H9 (cell line): Measurements from ENCODE around the gene SHANK1. TPM values are rescaled to one million over a fixed set of nuclear protein-coding genes. Genes with fewer than 3 reads are reported as not detected.

Source experiments
- DNase-seq: peaks from one replicate; pipeline ENCODE4 v3.0.0-alpha.2; 2017
- H2AFZ ChIP-seq: one replicate; pipeline ENCODE4 v1.6.1; 2013; ENCODE audit warnings: mild to moderate bottlenecking, low read length, control low read depth, moderate library complexity
- H2AK5ac ChIP-seq: 2 replicates; pipeline ENCODE4 v1.6.1; 2013; ENCODE audit warnings: low read length, control low read depth, mixed read lengths; ENCODE audit not compliant: insufficient read length
- H2BK120ac ChIP-seq: one replicate; pipeline ENCODE4 v1.6.1; 2013; ENCODE audit warnings: low read depth, mild to moderate bottlenecking, low read length, control low read depth, inconsistent platforms; ENCODE audit not compliant: poor library complexity, severe bottlenecking
- H2BK12ac ChIP-seq: 2 replicates; pipeline ENCODE4 v1.6.1; 2013; ENCODE audit warnings: low read length, control low read depth, mixed read lengths, low read depth; ENCODE audit not compliant: insufficient read length
- H2BK15ac ChIP-seq: 2 replicates; pipeline ENCODE4 v1.6.1; 2013; ENCODE audit warnings: low read depth, low read length, control low read depth
- H2BK20ac ChIP-seq: one replicate; pipeline ENCODE4 v1.6.1; 2013; ENCODE audit warnings: low read depth, mild to moderate bottlenecking, low read length, control low read depth, inconsistent platforms; ENCODE audit not compliant: poor library complexity, severe bottlenecking
- H2BK5ac ChIP-seq: 2 replicates; pipeline ENCODE4 v1.6.1; 2013; ENCODE audit warnings: low read length, control low read depth, mixed read lengths; ENCODE audit not compliant: insufficient read length
- H3K14ac ChIP-seq: 2 replicates; pipeline ENCODE4 v1.6.1; 2013; ENCODE audit warnings: low read length, control low read depth; ENCODE audit not compliant: insufficient read depth
- H3K18ac ChIP-seq: 2 replicates; pipeline ENCODE4 v1.6.1; 2013; ENCODE audit warnings: low read depth, mild to moderate bottlenecking, mixed read lengths, low read length, control low read depth; ENCODE audit not compliant: insufficient read length
- H3K23ac ChIP-seq: 2 replicates; pipeline ENCODE4 v1.6.1; 2013; ENCODE audit warnings: low read length, control low read depth, mixed read lengths, low read depth; ENCODE audit not compliant: insufficient read length
- H3K23me2 ChIP-seq: 2 replicates; pipeline ENCODE4 v1.6.1; 2013; ENCODE audit warnings: low read depth, mild to moderate bottlenecking, mixed read lengths, low read length, control low read depth; ENCODE audit not compliant: insufficient read length, poor library complexity, severe bottlenecking
- H3K27ac ChIP-seq: 2 replicates; pipeline ENCODE4 v1.5.1; 2013; ENCODE audit warnings: low read length, control low read depth, mixed read lengths, low read depth; ENCODE audit not compliant: insufficient read length
- H3K27me3 ChIP-seq: 2 replicates; pipeline ENCODE4 v1.6.1; 2013; ENCODE audit warnings: low read length, control low read depth, inconsistent platforms; ENCODE audit not compliant: insufficient read depth
- H3K4ac ChIP-seq: 2 replicates; pipeline ENCODE4 v1.6.1; 2013; ENCODE audit warnings: low read depth, mild to moderate bottlenecking, control low read depth, inconsistent platforms, low read length, moderate library complexity
- H3K4me1 ChIP-seq: 2 replicates; pipeline ENCODE4 v1.6.1; 2013; ENCODE audit warnings: low read length, control low read depth, inconsistent platforms; ENCODE audit not compliant: insufficient read depth
- H3K4me2 ChIP-seq: 2 replicates; pipeline ENCODE4 v1.6.1; 2013; ENCODE audit warnings: low read length, control low read depth, mixed read lengths; ENCODE audit not compliant: insufficient read length, insufficient read depth
- H3K56ac ChIP-seq: 2 replicates; pipeline ENCODE4 v1.6.1; 2013; ENCODE audit warnings: low read depth, mild to moderate bottlenecking, mixed read lengths, low read length, control low read depth; ENCODE audit not compliant: insufficient read length
- H3K79me1 ChIP-seq: 2 replicates; pipeline ENCODE4 v1.6.1; 2013; ENCODE audit warnings: low read depth, mild to moderate bottlenecking, moderate library complexity, low read length, control low read depth, inconsistent platforms; ENCODE audit not compliant: insufficient read depth, poor library complexity, severe bottlenecking
- H3K79me2 ChIP-seq: 2 replicates; pipeline ENCODE4 v1.6.1; 2013; ENCODE audit warnings: low read length, control low read depth, inconsistent platforms; ENCODE audit not compliant: insufficient read depth
- H3K9ac ChIP-seq: 2 replicates; pipeline ENCODE4 v1.6.1; 2013; ENCODE audit warnings: low read length, control low read depth, mixed read lengths; ENCODE audit not compliant: insufficient read length; ENCODE audit errors: extremely low read depth
- H3K9me3 ChIP-seq: one replicate; pipeline ENCODE4 v1.6.1; 2013; ENCODE audit warnings: low read depth, low read length, inconsistent platforms; ENCODE audit not compliant: control insufficient read depth
- H3T11ph ChIP-seq: one replicate; pipeline ENCODE4 v1.6.1; 2013; ENCODE audit warnings: mild to moderate bottlenecking, low read length, control low read depth, inconsistent platforms
- H4K20me1 ChIP-seq: one replicate; pipeline ENCODE4 v1.6.1; 2013; ENCODE audit not compliant: control insufficient read depth, insufficient read length, insufficient read depth
- H4K5ac ChIP-seq: 2 replicates; pipeline ENCODE4 v1.6.1; 2013; ENCODE audit warnings: low read depth, mild to moderate bottlenecking, mixed read lengths, low read length, control low read depth; ENCODE audit not compliant: insufficient read length
- H4K8ac ChIP-seq: replicated peaks from 2 replicates; pipeline ENCODE4 v1.6.1; 2013; ENCODE audit warnings: low read length, control low read depth, mixed read lengths, low read depth; ENCODE audit not compliant: insufficient read length
- H4K91ac ChIP-seq: 2 replicates; pipeline ENCODE4 v1.6.1; 2013; ENCODE audit warnings: low read depth, mild to moderate bottlenecking, moderate library complexity, mixed read lengths, low read length, control low read depth; ENCODE audit not compliant: insufficient read length
- H3K27ac Mint-ChIP-seq, 3 experiments: 2 replicates in 2 of 3; 3 replicates in 1 of 3; pipeline ENCODE4 v1.8.0; 2020 to 2021; ENCODE audit warnings: mixed read lengths in 3 of 3, mild to moderate bottlenecking in 1 of 3, moderate library complexity in 1 of 3
- H3K27me3 Mint-ChIP-seq: 2 replicates; pipeline ENCODE4 v1.8.0; 2021; ENCODE audit warnings: low read depth, mild to moderate bottlenecking, moderate library complexity, mixed read lengths
- H3K36me3 Mint-ChIP-seq, 3 experiments: 2 replicates in 2 of 3; 3 replicates in 1 of 3; pipeline ENCODE4 v1.8.0; 2020 to 2021; ENCODE audit warnings: low read depth in 3 of 3, mixed read lengths in 3 of 3; ENCODE audit not compliant: insufficient read depth in 1 of 3
- H3K4me1 Mint-ChIP-seq, 2 experiments: 2 replicates each; pipeline ENCODE4 v1.8.0; 2020; ENCODE audit warnings: mixed read lengths in 2 of 2
- H3K4me3 Mint-ChIP-seq, 2 experiments: 2 replicates in 1 of 2; 3 replicates in 1 of 2; pipeline ENCODE4 v1.8.0; 2020 to 2021; ENCODE audit warnings: mild to moderate bottlenecking in 2 of 2, mixed read lengths in 2 of 2, moderate library complexity in 1 of 2
- H3K9me3 Mint-ChIP-seq, 2 experiments: 2 replicates in 1 of 2; 3 replicates in 1 of 2; pipeline ENCODE4 v1.8.0; 2020; ENCODE audit warnings: mild to moderate bottlenecking in 2 of 2, mixed read lengths in 2 of 2, moderate library complexity in 1 of 2
- CTCF ChIP-seq: fragments of 200-600 bp; sonication (generic); conservative IDR thresholded peaks from 3 replicates; pipeline ENCODE4 v1.8.0; 2021; ENCODE audit warnings: antibody characterized with exemption, mild to moderate bottlenecking
- WGBS: extraction: QIAGEN DNeasy Blood & Tissue Kit; methylation state at CpG from one replicate; pipeline ENCODE4 v1.1.7; 2013; ENCODE audit warnings: missing lambda C conversion rate, low lambda C conversion rate, mixed read lengths; ENCODE audit not compliant: insufficient read length; ENCODE audit errors: extremely low coverage; 5-methylcytosine and 5-hydroxymethylcytosine counted together
- total RNA-seq: library from RNA; stranded (reverse); gene quantifications from 2 replicates; pipeline ENCODE4 v1.2.1, GENCODE V29; 2021

The SHANK1 gene
- total RNA-seq, 1 experiment from 2014 or later, result 1.7 TPM

- no peak overlapping the region for H2BK120ac ChIP-seq
- H3K9ac ChIP-seq, result no peak overlapping the region
- H3K9me3 Mint-ChIP-seq, result no peaks in the 10 kb centered on the region
- H3K4me2 ChIP-seq, result no peak overlapping the region
- no peak overlapping the region for H2BK20ac ChIP-seq
- H4K20me1 ChIP-seq, result no peaks in the 10 kb centered on the region
- no peak overlapping the region for H3K14ac ChIP-seq
- no peak overlapping the region; a peak in 1 of 7 replicates for H3K27ac Mint-ChIP-seq
- H3K23ac ChIP-seq, result no peak overlapping the region
- H3K27me3 ChIP-seq, result no peaks in the 10 kb centered on the region
- H3K27ac ChIP-seq, result no peak overlapping the region
- no peak overlapping the region for H3K56ac ChIP-seq
- TF ChIP-seq CTCF, result no peak
- peaks cover 18% of the 10 kb centered on the region for H3K27me3 Mint-ChIP-seq
- H3K4ac ChIP-seq, result no peak overlapping the region
- no peaks in the 10 kb centered on the region for H3K23me2 ChIP-seq
- H4K91ac ChIP-seq, result no peak overlapping the region
- H3K4me1 ChIP-seq, result no peaks in the 10 kb centered on the region
- H3K9me3 ChIP-seq, result no peaks in the 10 kb centered on the region
- no peak overlapping the region for H2BK15ac ChIP-seq
- no peak overlapping the region for H3K4me3 Mint-ChIP-seq
- no peaks in the 10 kb centered on the region for H3K4me1 Mint-ChIP-seq
- no peak for DNase-seq
- H4K8ac ChIP-seq, result no peak overlapping the region
- no peak overlapping the region for H2BK12ac ChIP-seq
- no CpG with 5 or more reads among the region's 15 CpGs for WGBS
- no peak overlapping the region for H3T11ph ChIP-seq
- no peak overlapping the region for H2AFZ ChIP-seq
- no peaks in the 10 kb centered on the region for H3K79me2 ChIP-seq
- H3K18ac ChIP-seq, result no peak overlapping the region
- no peak overlapping the region for H4K5ac ChIP-seq
- no peaks in the 10 kb centered on the region for H3K79me1 ChIP-seq
- no peak overlapping the region for H2AK5ac ChIP-seq
- H2BK5ac ChIP-seq, result no peak overlapping the region
- no peaks in the 10 kb centered on the region for H3K36me3 Mint-ChIP-seq
These were observed 30.4 kb upstream of the SHANK1 start for GRCh38 chr19:50750010-50750409.
